OCI-M2 (cell line): ENCODE data around the gene PFN3.

Experiments
- DNase-seq: peaks from one replicate; lab custom pipeline; 2025; ENCODE audit not compliant: unreplicated experiment; lab: John Stamatoyannopoulos, UW

Gene PFN3

DNA sequence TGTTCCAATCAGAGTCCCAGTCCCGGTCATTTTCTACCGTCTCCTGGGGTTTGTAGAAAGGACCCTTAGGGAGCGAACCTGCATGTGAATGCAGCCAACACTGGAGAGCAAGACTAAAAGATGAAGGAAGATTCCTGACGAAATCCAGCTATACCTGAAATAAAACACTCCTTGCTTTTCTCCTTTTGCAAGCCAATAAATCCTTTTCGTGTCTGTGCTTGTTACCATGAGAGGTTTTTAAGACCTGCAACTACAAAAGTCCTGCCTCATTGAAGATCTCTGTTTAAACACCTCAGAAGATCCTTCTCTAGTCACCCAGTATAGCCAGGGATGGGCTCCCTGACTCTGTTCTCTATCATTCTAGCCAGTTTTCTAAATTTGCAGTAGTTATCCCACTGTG, 26.2 kb downstream of the PFN3 start:
- no peak for DNase-seq

DNA sequence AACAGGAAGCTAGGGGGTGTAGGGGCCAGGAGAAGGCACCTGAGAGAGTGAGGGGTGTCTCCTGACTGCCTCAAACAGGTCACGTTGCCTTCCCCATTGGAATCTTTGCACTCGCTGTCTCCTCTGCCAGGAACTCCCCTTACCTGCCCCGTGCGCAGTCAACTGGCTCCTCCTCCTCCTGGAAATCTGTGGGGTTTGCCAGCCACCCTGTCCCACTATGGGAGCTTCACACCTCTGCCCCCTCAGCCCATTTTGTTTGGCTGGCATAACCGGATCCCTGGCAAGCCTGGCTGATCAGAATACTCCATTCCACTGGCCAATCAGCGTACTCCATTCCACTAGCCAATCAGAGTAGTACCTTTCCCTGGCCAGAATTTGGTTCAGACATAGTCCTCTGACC, 26.7 kb downstream of the PFN3 start:
- no peak for DNase-seq

DNA sequence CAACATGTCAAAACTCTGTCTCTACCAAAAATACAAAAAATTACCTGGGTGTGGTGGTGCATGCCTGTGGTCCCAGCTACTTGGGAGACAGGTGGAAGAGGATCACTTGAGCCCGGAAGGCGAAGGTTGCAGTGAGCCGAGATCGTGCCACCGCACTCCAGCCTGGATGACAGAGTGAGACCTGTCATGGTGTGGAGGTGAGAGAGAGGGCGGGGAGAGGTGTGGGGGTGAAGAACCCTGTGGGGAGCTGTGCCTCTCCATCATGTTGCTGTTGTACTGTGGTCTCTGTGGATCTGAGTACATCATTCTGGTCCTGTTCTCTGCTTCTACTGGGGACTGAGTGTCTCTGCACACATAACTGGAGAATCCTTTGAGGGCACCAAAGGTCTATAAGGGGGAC, 27.6 kb downstream of the PFN3 start:
- DNase-seq: no peak

DNA sequence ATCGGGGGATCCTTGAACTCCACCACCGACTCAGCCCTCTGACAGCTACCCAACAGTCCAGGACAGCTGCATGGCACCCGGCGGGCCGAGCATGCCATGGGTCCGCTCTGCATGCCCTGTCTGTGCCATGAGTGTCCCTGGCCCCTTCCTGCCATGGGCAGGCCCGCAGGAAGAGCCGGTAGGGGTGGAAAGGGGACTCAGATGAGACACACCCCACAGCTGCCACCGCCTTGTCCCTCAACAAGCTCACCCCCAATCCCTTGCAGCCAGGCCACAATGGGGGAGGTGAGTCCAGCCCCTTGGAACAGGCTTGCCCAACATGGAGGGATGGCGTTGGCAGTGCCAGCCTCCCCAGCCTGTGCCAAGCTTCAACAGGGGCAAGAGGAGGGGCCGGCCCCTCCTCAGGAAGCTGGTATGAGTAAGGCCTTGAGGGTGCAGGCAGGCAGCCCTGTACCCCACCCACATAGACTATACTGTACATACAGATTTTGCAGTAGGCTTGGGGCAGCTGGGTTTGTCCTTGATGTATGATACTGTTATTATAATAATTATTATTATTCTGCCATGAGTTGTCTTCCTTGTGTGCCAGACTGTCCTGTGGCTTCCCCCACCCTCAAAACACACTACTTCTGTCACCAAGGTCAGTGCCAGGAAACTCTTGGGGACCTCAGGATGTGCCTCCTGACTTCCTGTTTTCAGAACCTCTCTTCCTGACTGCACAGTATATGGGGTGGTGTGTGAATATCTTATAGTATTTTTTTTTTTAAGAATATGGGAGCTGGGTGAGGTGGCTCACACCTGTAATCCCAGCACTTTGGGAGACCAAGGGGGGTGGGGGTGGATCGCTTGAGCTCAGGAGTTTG, 28.2 kb downstream of the PFN3 start:
- no peak for DNase-seq

DNA sequence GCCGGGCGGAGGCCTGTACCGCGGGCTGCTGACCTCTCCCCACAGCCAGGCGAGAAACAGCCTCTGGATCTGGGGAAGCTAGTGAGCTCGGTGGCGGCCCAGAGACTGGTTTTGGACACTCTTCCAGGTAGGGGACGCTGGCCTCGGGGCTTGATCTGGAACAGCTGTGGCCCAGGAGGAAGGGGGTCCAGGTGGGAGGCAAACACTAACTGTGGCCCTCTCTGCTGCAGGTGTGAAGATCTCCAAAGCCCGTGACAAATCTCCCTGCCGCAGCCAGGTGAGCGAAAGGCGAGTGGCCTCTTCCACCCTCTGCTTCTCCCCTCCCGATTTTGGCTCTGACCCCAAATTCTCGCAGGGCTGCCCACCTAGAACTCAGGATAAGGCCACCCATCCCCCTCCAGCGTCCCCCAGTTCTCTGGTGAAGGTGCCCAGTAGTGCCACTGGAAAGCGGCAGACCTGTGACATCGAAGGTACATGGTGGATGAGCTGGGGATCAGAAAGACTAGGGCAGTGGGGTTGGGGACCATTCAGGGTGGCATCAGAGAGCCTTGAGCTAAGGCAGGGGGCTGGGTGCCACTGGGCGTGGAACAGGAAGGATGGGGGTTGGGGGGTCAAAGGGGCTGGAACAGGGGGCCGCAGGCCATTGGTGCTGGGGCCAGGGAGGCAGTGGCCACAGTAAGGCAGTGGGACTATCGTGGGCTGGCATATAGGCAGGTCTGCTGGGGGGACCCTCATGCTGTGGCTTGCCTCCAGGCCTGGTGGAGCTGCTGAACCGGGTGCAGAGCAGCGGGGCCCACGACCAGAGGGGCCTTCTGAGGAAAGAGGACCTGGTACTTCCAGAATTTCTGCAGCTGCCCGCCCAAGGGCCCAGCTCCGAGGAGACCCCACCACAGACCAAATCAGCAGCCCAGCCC, 29.1 kb downstream of the PFN3 start:
- DNase-seq: no peak

DNA sequence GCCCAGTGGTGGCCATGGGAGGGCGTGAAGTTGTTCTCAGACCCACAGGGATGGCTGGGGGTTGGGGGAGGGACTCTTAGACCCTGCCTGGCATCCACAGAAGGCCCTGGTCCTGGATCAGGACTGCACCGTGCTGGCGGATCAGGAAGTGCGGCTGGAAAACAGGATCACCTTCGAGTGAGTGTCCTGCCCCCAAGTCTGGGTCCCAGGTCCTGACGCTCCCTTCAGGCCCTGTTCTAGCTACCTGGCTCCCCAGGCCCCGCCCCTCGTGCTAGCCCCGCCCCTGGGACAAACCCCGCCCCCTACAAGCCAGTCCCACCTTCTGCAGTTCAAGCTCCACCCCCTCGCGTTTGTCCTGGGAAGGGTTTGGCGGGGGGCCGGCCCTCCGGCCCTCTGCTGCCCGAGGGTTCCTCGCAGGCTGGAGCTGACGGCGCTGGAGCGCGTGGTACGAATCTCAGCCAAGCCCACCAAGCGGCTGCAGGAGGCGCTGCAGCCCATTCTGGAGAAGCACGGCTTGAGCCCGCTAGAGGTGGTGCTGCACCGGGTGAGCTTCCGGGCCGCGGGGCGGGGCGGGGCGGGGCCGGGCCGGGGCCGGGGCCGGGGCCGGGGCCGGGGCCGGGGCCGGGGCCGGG, 29.9 kb downstream of the PFN3 start:
- DNase-seq: no peak

GRCh38 chr5:177369645-177370440, 30.6 kb downstream of the PFN3 start:
- no peak for DNase-seq

GRCh38 chr5:177368869-177369644, 31.4 kb downstream of the PFN3 start:
- DNase-seq: no peak

DNA sequence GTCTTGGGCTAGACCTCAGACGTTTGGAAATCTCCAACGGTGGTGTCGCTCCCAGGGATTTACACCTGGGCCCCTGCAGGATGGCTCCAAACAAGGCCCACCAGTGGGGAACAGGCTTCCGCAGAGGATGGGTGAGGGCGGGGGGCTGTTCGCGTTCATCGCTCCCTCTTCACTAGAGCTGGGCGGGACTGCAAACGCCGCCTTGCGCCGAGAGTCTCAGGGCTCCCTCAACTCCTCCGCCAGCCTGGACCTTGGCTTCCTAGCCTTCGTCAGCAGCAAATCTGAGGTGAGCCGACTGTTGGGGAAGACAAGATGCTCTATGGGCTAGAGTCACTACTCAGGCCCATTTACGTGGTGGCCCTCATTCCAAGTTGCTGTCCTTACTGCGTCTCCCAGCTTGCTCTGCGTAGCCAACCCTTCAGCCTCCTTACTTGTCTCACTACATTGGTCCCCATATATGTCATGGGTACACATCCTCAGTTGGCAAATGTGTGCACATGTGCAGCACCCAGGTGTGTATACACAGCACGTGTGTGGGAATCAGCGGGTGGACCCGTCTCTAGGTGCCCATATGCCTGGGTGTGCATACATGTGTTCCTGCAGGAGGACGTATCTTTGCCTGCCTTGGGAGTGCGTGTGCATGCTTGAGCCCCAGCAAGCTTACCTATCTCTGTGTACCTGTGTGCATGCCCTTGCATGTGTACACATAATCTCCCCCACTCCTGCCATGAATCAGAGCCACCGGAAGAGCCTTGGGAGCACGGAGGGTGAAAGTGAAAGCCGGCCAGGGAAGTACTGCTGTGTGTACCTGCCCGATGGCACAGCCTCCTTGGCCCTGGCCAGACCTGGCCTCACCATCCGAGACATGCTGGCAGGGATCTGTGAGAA, 32.2 kb downstream of the PFN3 start:
- no peak for DNase-seq

DNA sequence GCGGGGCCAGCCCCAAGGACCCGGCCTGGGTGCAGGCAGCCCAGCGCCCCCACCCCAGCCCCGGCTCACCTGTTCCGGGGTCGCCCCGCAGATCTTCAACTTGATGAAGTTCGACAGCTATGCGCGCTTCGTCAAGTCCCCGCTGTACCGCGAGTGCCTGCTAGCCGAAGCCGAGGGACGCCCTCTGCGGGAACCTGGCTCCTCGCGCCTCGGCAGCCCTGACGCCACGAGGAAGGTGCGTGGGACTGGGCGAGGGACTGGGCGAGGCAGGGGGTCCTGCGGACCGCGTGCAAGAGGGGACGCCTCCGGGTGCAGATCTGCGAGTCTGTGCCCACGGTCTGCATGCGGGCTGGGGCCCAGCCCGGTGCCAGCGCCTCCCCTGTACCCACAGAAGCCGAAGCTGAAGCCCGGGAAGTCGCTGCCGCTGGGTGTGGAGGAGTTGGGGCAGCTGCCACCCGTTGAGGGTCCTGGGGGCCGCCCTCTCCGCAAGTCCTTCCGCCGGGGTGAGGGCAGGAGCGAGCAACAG, 33.1 kb downstream of the PFN3 start:
- no peak for DNase-seq

- no peak for DNase-seq
Observed at GRCh38 chr5:177366528-177367322, 33.7 kb downstream of the PFN3 start.

DNA sequence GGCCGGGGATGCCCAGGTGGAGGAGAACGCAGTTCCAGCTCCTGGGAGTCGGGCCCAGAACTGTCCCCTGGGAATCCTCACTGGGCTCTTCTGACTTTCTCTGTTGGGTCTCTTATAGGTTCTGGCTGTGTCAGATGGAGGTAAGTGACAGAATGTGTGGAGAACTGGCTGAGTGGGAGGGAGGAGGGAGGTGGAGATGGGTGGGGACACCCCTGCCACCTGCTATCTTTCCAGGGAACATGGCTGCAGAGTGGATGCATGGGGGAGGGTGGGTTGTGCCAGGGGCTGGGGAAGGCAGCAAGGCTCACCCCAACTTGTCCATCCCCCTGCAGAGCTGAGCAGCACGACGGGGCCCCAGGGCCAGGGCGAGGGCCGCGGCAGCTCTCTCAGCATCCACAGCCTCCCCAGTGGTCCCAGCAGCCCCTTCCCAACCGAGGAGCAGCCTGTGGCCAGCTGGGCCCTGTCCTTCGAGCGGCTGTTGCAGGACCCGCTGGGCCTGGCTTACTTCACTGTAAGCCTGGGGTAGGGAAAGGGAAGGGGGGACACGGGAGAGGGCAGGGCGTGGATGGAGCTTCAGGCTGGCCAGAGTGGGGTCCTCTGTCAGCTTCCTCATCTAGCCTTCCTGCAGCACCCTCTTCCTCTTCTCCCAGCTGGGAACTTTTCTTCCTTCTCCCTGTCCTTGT, 34.5 kb downstream of the PFN3 start:
- DNase-seq: no peak

- DNase-seq: no peak
Observed at GRCh38 chr5:177364159-177364962, 36.1 kb downstream of the PFN3 start.

DNA sequence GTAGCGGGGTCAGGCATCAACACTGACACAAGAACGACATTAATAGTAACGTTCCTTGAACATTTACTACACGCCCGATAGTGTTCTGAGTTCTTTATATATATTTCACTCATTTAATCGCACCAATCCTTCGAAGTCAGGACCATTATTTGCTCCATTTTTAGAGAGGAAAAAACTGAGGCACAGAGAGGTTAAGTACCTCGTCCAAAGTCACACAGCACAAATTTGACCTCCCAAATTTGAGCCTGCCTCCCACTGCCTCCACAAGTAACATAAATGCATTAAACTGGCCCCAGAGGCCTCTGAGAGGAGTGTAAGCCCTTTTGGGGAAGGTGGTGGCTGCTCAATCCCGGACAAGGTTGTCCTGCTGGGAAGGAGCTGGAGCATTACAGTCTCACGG, 36.9 kb downstream of the PFN3 start:
- DNase-seq: no peak

GRCh38 chr5:177362610-177363507, 37.6 kb downstream of the PFN3 start:
- DNase-seq: no peak

- DNase-seq: no peak
Observed at GRCh38 chr5:177362292-177362609, 38.2 kb downstream of the PFN3 start.
